Liver (tissue), 3 donors: ENCODE measurements around the gene OR51E2.

ENCODE experiments used
- CTCF ChIP-seq: fragments of 150-350 bp; IDR thresholded peaks from 2 replicates; pipeline ENCODE4 v1.5.1; 2017; ENCODE audit warnings: improper control_type of control experiment, low read depth, low read length; ENCODE audit not compliant: missing input control
- EGR1 ChIP-seq, 2 donors: IDR thresholded peaks; 2 replicates each; pipeline ENCODE4 v1.6.1; 2016 to 2018; ENCODE audit warnings: antibody characterized with exemption in 2 of 2, low read depth in 2 of 2
- GABPA ChIP-seq, 2 donors: IDR thresholded peaks in 1 of 2; conservative IDR thresholded peaks in 1 of 2; 2 replicates each; pipeline ENCODE4 v1.6.1; 2016; ENCODE audit warnings: antibody characterized with exemption in 2 of 2, mild to moderate bottlenecking in 1 of 2, moderate library complexity in 1 of 2
- MAX ChIP-seq: IDR thresholded peaks from 2 replicates; pipeline ENCODE4 v1.6.1; 2016; ENCODE audit warnings: antibody characterized with exemption
- RAD21 ChIP-seq, 2 donors: IDR thresholded peaks; 2 replicates each; pipeline ENCODE4 v1.6.1; 2016; ENCODE audit warnings: antibody characterized with exemption in 2 of 2, mild to moderate bottlenecking in 2 of 2
- REST ChIP-seq: IDR thresholded peaks from 2 replicates; pipeline ENCODE4 v1.6.1; 2016; ENCODE audit warnings: antibody characterized with exemption, mild to moderate bottlenecking
- RXRA ChIP-seq, 2 donors: IDR thresholded peaks; 2 replicates each; pipeline ENCODE4 v1.6.1; 2017 to 2018; ENCODE audit warnings: antibody characterized with exemption in 2 of 2, mild to moderate bottlenecking in 1 of 2
- TAF1 ChIP-seq: conservative IDR thresholded peaks from 2 replicates; pipeline ENCODE4 v1.6.1; 2016; ENCODE audit warnings: antibody characterized with exemption, mild to moderate bottlenecking
- YY1 ChIP-seq: IDR thresholded peaks from 2 replicates; pipeline ENCODE4 v1.6.1; 2016; ENCODE audit warnings: antibody characterized with exemption, mild to moderate bottlenecking
- TF ChIP-seq, protein P1 (sequence below): IDR thresholded peaks from 2 replicates; pipeline ENCODE4 v1.6.1; 2016; ENCODE audit warnings: antibody characterized with exemption
- TF ChIP-seq, protein P2 (sequence below): IDR thresholded peaks from 2 replicates; pipeline ENCODE4 v1.6.1; 2016; ENCODE audit warnings: antibody characterized with exemption
- donor health status: healthy.
- donor health status: healthy.

DNA sequence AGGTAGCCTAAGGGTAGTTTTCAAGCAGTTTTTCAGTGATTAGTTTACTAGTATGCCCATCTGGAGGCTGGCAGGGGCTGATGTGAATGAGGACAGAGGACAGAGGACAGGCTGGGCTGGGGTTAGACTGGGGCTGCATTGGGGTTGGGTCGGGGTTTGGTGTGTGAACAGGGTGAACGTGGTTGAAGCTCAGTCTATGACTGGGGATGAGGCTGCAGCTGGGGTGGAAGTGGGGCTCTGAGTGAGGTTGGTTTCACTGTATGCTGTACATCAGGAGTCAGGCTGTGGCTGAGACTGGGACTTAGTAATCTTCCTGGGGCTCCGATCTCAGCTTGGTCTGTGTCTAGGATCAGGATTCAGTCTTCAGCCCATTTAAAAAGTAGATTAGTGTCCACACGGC lies 53.4 kb downstream of the OR51E2 start:
- TF ChIP-seq MAX (no peak), CTCF (no peak), RXRA (IDR thresholded peaks at IDR 0.05) (no peak), TAF1 (no peak), RAD21 (IDR thresholded peaks at IDR 0.05) (no peak), GABPA (IDR thresholded peaks at IDR 0.05 in 1 of 2, conservative IDR thresholded peaks at IDR 0.05 in 1 of 2) (no peak), REST (no peak), EGR1 (IDR thresholded peaks at IDR 0.05; ENCODE audit: low read depth in 2 of 2) (no peak), YY1 (no peak)
- TF ChIP-seq, protein P1, sequence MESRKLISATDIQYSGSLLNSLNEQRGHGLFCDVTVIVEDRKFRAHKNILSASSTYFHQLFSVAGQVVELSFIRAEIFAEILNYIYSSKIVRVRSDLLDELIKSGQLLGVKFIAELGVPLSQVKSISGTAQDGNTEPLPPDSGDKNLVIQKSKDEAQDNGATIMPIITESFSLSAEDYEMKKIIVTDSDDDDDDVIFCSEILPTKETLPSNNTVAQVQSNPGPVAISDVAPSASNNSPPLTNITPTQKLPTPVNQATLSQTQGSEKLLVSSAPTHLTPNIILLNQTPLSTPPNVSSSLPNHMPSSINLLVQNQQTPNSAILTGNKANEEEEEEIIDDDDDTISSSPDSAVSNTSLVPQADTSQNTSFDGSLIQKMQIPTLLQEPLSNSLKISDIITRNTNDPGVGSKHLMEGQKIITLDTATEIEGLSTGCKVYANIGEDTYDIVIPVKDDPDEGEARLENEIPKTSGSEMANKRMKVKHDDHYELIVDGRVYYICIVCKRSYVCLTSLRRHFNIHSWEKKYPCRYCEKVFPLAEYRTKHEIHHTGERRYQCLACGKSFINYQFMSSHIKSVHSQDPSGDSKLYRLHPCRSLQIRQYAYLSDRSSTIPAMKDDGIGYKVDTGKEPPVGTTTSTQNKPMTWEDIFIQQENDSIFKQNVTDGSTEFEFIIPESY: no peak
- TF ChIP-seq, protein P2, sequence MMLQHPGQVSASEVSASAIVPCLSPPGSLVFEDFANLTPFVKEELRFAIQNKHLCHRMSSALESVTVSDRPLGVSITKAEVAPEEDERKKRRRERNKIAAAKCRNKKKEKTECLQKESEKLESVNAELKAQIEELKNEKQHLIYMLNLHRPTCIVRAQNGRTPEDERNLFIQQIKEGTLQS: no peak
